Nucleus accumbens (tissue), 56 donors: ENCODE measurements around the gene AKR1B15.

ENCODE experiments used
- DNase-seq, 56 donors: peaks; one replicate each; lab custom pipeline; 2025; lab: John Stamatoyannopoulos, UW

Gene AKR1B15

GRCh38 chr7:134611611-134612151 lies 62.8 kb downstream of the AKR1B15 start:
- no peak for DNase-seq

- no peak for DNase-seq
Measured at GRCh38 chr7:134612197-134612596, 63.3 kb downstream of the AKR1B15 start.

- no peak for DNase-seq
Measured at GRCh38 chr7:134613623-134614347, 64.9 kb downstream of the AKR1B15 start.

- DNase-seq: no peak
Measured at GRCh38 chr7:134616611-134617010, 67.7 kb downstream of the AKR1B15 start.

- peak in 1 of 56 donors; percentile 8 for DNase-seq
Measured at GRCh38 chr7:134618756-134619530, 70.0 kb downstream of the AKR1B15 start.

- peak in 1 of 56 donors; percentile 3 for DNase-seq
Measured at GRCh38 chr7:134619627-134620331, 70.9 kb downstream of the AKR1B15 start.

- DNase-seq: no peak
Measured at GRCh38 chr7:134622303-134622995, 73.5 kb downstream of the AKR1B15 start.

- DNase-seq: no peak
Measured at GRCh38 chr7:134623193-134623592, 74.3 kb downstream of the AKR1B15 start.

GRCh38 chr7:134625550-134625949 lies 76.6 kb downstream of the AKR1B15 start:
- no peak for DNase-seq

GRCh38 chr7:134627109-134627774 lies 78.3 kb downstream of the AKR1B15 start:
- no peak for DNase-seq

- DNase-seq: no peak
Measured at GRCh38 chr7:134627775-134628153, 78.9 kb downstream of the AKR1B15 start.

- no peak for DNase-seq
Measured at GRCh38 chr7:134629445-134629844, 80.5 kb downstream of the AKR1B15 start.
